Caco-2 (cell line): ENCODE results near the gene PELI2. TPM values are rescaled to one million over a fixed set of nuclear protein-coding genes. Genes with fewer than 3 reads are reported as not detected.

Experiments used
- BruUV-seq: library from RNA; stranded (reverse); fragments of 400-500 nt; replicated peaks from 2 replicates; lab custom pipeline; 2021; lab: Mats Ljungman, UMichigan
- CTCF ChIA-PET: fragments of 300-600 bp; sonication (Branson Sonifier 250); formaldehyde crosslinking; loops from one replicate; lab custom pipeline; 2022; ENCODE audit warnings: antibody characterized with exemption; lab: Charles Lee
- POLR2A ChIA-PET: fragments of 300-600 bp; sonication (Branson Sonifier 250); formaldehyde crosslinking; loops from one replicate; lab custom pipeline; 2022; ENCODE audit warnings: antibody characterized with exemption; lab: Charles Lee
- DNase-seq, 2 experiments: peaks; one replicate each; pipeline versions ENCODE4 v3.0.0 to v3.0.0-alpha.2; 2020 to 2022
- H3K27me3 ChIP-seq: replicated peaks from 2 replicates; pipeline ENCODE4 v1.6.0; 2011; ENCODE audit warnings: low read length; ENCODE audit not compliant: control insufficient read depth, insufficient read depth
- H3K36me3 ChIP-seq: 2 replicates; pipeline ENCODE4 v1.5.1; 2011; ENCODE audit warnings: low read length; ENCODE audit not compliant: control insufficient read depth, insufficient read depth
- H3K4me1 ChIP-seq: fragments of 250-450 bp; sonication (Bioruptor Pico); 2 replicates; pipeline ENCODE4 v1.5.1; 2020; ENCODE audit warnings: mild to moderate bottlenecking
- H3K4me3 ChIP-seq: 2 replicates; pipeline ENCODE4 v1.5.1; 2011; ENCODE audit warnings: low read depth, mild to moderate bottlenecking, control low read depth, low read length
- H3K9me3 ChIP-seq: fragments of 250-450 bp; sonication (Bioruptor Pico); 2 replicates; pipeline ENCODE4 v1.5.1; 2020; ENCODE audit warnings: mild to moderate bottlenecking, moderate library complexity
- H3K27ac Mint-ChIP-seq: one replicate; pipeline ENCODE4 v1.8.0; 2022; ENCODE audit warnings: mixed read lengths; ENCODE audit not compliant: unreplicated experiment
- H3K27me3 Mint-ChIP-seq: one replicate; pipeline ENCODE4 v1.8.0; 2022; ENCODE audit warnings: mixed read lengths; ENCODE audit not compliant: insufficient read depth, unreplicated experiment
- H3K36me3 Mint-ChIP-seq: one replicate; pipeline ENCODE4 v1.8.0; 2022; ENCODE audit warnings: mild to moderate bottlenecking, mixed read lengths; ENCODE audit not compliant: insufficient read depth, unreplicated experiment
- H3K4me1 Mint-ChIP-seq: one replicate; pipeline ENCODE4 v1.8.0; 2022; ENCODE audit warnings: low read depth, mixed read lengths; ENCODE audit not compliant: unreplicated experiment
- H3K4me3 Mint-ChIP-seq: one replicate; pipeline ENCODE4 v1.8.0; 2022; ENCODE audit warnings: mild to moderate bottlenecking, moderate library complexity, mixed read lengths; ENCODE audit not compliant: unreplicated experiment
- H3K9me3 Mint-ChIP-seq: one replicate; pipeline ENCODE4 v1.8.0; 2022; ENCODE audit warnings: mixed read lengths; ENCODE audit not compliant: unreplicated experiment
- intact Hi-C: fragments of 100-400 bp; cut with micrococcal nuclease; formaldehyde crosslinking; loops from one replicate; pipeline ENCODE4 v1.10.0; 2022; ENCODE audit not compliant: unreplicated experiment
- total RNA-seq: library from RNA; stranded (reverse); gene quantifications from 2 replicates; pipeline ENCODE4 v1.2.3, GENCODE V29; 2022
- TF ChIP-seq, protein P1 (sequence below), 2 experiments: fragments of 200-600 bp in 1 of 2; IDR thresholded peaks; 1 replicate in 1 of 2; 2 replicates in 1 of 2; pipeline versions ENCODE4 v1.5.1 to v1.8.0; 2011 to 2022; ENCODE audit warnings: antibody characterized with exemption in 1 of 2, control low read depth in 1 of 2, inconsistent platforms in 1 of 2, low read depth in 1 of 2, low read length in 1 of 2, mild to moderate bottlenecking in 1 of 2, moderate library complexity in 1 of 2; ENCODE audit not compliant: insufficient read depth in 1 of 2, severe bottlenecking in 1 of 2, unreplicated experiment in 1 of 2

The PELI2 gene
- total RNA-seq, 1 experiment from 2014 or later = 8.5 TPM

- POLR2A ChIA-PET = no interaction called here
- intact Hi-C loops = no loop called here
These were observed 130.2 kb downstream of the PELI2 start for GRCh38 chr14:56248442-56248841.

DNA sequence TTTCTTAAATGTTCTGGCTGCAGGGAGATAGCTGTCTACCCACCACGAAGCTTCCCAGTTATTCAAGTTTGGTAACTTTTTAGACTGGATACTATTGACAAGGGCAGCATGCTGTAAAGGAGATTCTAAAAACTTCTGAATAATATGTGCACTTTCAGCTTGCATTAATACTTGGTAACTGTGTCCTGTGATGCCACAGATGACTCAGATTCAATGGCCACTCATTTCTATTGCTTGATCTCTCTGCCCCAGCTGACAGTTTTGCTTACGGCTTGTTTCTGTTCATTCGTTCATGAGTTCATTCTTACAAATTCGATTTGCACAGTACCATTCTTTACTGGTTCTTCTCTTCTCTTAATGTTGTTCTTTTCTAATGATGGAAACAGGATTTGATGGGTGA is 142.8 kb downstream of the PELI2 start:
- TF ChIP-seq, protein P1, sequence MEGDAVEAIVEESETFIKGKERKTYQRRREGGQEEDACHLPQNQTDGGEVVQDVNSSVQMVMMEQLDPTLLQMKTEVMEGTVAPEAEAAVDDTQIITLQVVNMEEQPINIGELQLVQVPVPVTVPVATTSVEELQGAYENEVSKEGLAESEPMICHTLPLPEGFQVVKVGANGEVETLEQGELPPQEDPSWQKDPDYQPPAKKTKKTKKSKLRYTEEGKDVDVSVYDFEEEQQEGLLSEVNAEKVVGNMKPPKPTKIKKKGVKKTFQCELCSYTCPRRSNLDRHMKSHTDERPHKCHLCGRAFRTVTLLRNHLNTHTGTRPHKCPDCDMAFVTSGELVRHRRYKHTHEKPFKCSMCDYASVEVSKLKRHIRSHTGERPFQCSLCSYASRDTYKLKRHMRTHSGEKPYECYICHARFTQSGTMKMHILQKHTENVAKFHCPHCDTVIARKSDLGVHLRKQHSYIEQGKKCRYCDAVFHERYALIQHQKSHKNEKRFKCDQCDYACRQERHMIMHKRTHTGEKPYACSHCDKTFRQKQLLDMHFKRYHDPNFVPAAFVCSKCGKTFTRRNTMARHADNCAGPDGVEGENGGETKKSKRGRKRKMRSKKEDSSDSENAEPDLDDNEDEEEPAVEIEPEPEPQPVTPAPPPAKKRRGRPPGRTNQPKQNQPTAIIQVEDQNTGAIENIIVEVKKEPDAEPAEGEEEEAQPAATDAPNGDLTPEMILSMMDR (IDR thresholded peaks at IDR 0.05; ENCODE audit: insufficient read depth in 1 of 2, low read depth in 1 of 2, low read length in 1 of 2, severe bottlenecking in 1 of 2, unreplicated experiment in 1 of 2) = no peak
- ChIA-PET CTCF (no interaction called here), POLR2A (no interaction called here)
- no peaks in the 10 kb centered on the region for H3K36me3 Mint-ChIP-seq
- no peaks in the 10 kb centered on the region for H3K4me1 Mint-ChIP-seq
- Histone ChIP-seq H3K36me3 (no peaks in the 10 kb centered on the region), H3K4me3 (no peak overlapping the region), H3K9me3 (no peaks in the 10 kb centered on the region), H3K27me3 (no peaks in the 10 kb centered on the region), H3K4me1 (no peaks in the 10 kb centered on the region)
- intact Hi-C loops = no loop called here
- H3K4me3 Mint-ChIP-seq = no peak overlapping the region
- H3K9me3 Mint-ChIP-seq = peaks cover 15% of the 10 kb centered on the region
- DNase-seq = no peak
- no peak overlapping the region for H3K27ac Mint-ChIP-seq
- no TSS peak for BruUV-seq
- H3K27me3 Mint-ChIP-seq = no peaks in the 10 kb centered on the region

More at GRCh38 chr14:56248442-56248841, 130.2 kb downstream of the PELI2 start:
- Mint-ChIP-seq H3K4me1 (no peaks in the 10 kb centered on the region), H3K36me3 (no peaks in the 10 kb centered on the region), H3K4me3 (no peak overlapping the region), H3K27ac (no peak overlapping the region), H3K27me3 (no peaks in the 10 kb centered on the region), H3K9me3 (no peaks in the 10 kb centered on the region)
- Histone ChIP-seq H3K9me3 (no peaks in the 10 kb centered on the region), H3K4me3 (no peak overlapping the region), H3K36me3 (no peaks in the 10 kb centered on the region), H3K4me1 (no peaks in the 10 kb centered on the region), H3K27me3 (no peaks in the 10 kb centered on the region)
- CTCF ChIA-PET = no interaction called here
- TF ChIP-seq, protein P1 (IDR thresholded peaks at IDR 0.05; ENCODE audit: insufficient read depth in 1 of 2, low read depth in 1 of 2, low read length in 1 of 2, severe bottlenecking in 1 of 2, unreplicated experiment in 1 of 2) = no peak
- DNase-seq = no peak
- no TSS peak for BruUV-seq

- Mint-ChIP-seq H3K27ac (no peak overlapping the region), H3K9me3 (peaks cover 15% of the 10 kb centered on the region), H3K4me1 (no peaks in the 10 kb centered on the region), H3K27me3 (no peaks in the 10 kb centered on the region), H3K36me3 (no peaks in the 10 kb centered on the region), H3K4me3 (no peak overlapping the region)
- no peaks in the 10 kb centered on the region for H3K36me3 ChIP-seq
- H3K4me3 ChIP-seq = no peak overlapping the region
- no peaks in the 10 kb centered on the region for H3K27me3 ChIP-seq
- no peaks in the 10 kb centered on the region for H3K4me1 ChIP-seq
- ChIA-PET CTCF (no interaction called here), POLR2A (no interaction called here)
- intact Hi-C loops = no loop called here
- BruUV-seq = no TSS peak
- H3K9me3 ChIP-seq = no peaks in the 10 kb centered on the region
- DNase-seq = no peak
- TF ChIP-seq, protein P1 (IDR thresholded peaks at IDR 0.05; ENCODE audit: insufficient read depth in 1 of 2, low read depth in 1 of 2, low read length in 1 of 2, severe bottlenecking in 1 of 2, unreplicated experiment in 1 of 2) = no peak
These were observed 144.3 kb downstream of the PELI2 start for GRCh38 chr14:56262530-56262929.
